CD4-positive, alpha-beta memory T cell (primary cell): ENCODE measurements around the gene ORM2. TPM values are rescaled to one million over a fixed set of nuclear protein-coding genes. Genes with fewer than 3 reads are reported as not detected.

Experiments
- CTCF ChIA-PET: fragments of 350-600 bp; sonication (Branson Sonifier 250); formaldehyde crosslinking; loops from one replicate; lab custom pipeline; 2021; ENCODE audit warnings: inconsistent platforms; ENCODE audit not compliant: partially characterized antibody; lab: Charles Lee
- POLR2A ChIA-PET: fragments of 350-600 bp; sonication (Branson Sonifier 250); formaldehyde crosslinking; loops from one replicate; lab custom pipeline; 2021; ENCODE audit not compliant: partially characterized antibody; lab: Charles Lee
- DNase-seq, 5 donors: peaks; one replicate each; pipeline versions ENCODE4 v3.0.0 to v3.0.0-alpha.2; 2020 to 2022; ENCODE audit warnings: mixed read lengths in 1 of 5
- H3K27ac ChIP-seq: one replicate; pipeline ENCODE4 v1.7.0; 2013; ENCODE audit warnings: low read depth, low read length
- H3K27me3 ChIP-seq: 2 replicates; pipeline ENCODE4 v1.7.0; 2013; ENCODE audit warnings: mild to moderate bottlenecking, low read length, moderate library complexity; ENCODE audit not compliant: insufficient read depth
- H3K36me3 ChIP-seq: 2 replicates; pipeline ENCODE4 v1.7.0; 2013; ENCODE audit warnings: mild to moderate bottlenecking, low read length, moderate library complexity; ENCODE audit not compliant: insufficient read depth
- H3K4me1 ChIP-seq: 2 replicates; pipeline ENCODE4 v1.7.0; 2013; ENCODE audit warnings: mild to moderate bottlenecking, low read length, moderate library complexity; ENCODE audit not compliant: insufficient read depth
- H3K4me3 ChIP-seq, 2 donors: one replicate each; pipeline ENCODE4 v1.7.0; 2013; ENCODE audit warnings: low read length in 2 of 2, mild to moderate bottlenecking in 1 of 2
- H3K9me3 ChIP-seq, 2 donors: one replicate each; pipeline ENCODE4 v1.7.0; 2013; ENCODE audit warnings: low read length in 2 of 2, control low read depth in 1 of 2; ENCODE audit not compliant: control insufficient read depth in 1 of 2
- H3K27ac Mint-ChIP-seq, 7 donors: one replicate each; pipeline ENCODE4 v1.8.0; 2020 to 2021; ENCODE audit warnings: mixed read lengths in 7 of 7, mild to moderate bottlenecking in 6 of 7, inconsistent platforms in 3 of 7, moderate library complexity in 3 of 7
- H3K27me3 Mint-ChIP-seq, 2 donors: one replicate each; pipeline ENCODE4 v1.8.0; 2020 to 2021; ENCODE audit warnings: mixed read lengths in 2 of 2
- H3K36me3 Mint-ChIP-seq, 2 donors: one replicate each; pipeline ENCODE4 v1.8.0; 2020 to 2021; ENCODE audit warnings: mixed read lengths in 2 of 2, inconsistent platforms in 1 of 2, mild to moderate bottlenecking in 1 of 2
- H3K4me1 Mint-ChIP-seq, 4 donors: one replicate each; pipeline ENCODE4 v1.8.0; 2020 to 2021; ENCODE audit warnings: mixed read lengths in 4 of 4, mild to moderate bottlenecking in 1 of 4
- H3K4me3 Mint-ChIP-seq, 8 donors: one replicate each; pipeline ENCODE4 v1.8.0; 2020 to 2021; ENCODE audit warnings: mixed read lengths in 8 of 8, mild to moderate bottlenecking in 7 of 8, moderate library complexity in 6 of 8, inconsistent platforms in 3 of 8
- H3K9me3 Mint-ChIP-seq, 8 donors: one replicate each; pipeline ENCODE4 v1.8.0; 2020 to 2021; ENCODE audit warnings: mixed read lengths in 8 of 8, mild to moderate bottlenecking in 5 of 8, inconsistent platforms in 3 of 8, moderate library complexity in 1 of 8
- intact Hi-C: fragments of 100-400 bp; cut with micrococcal nuclease; formaldehyde crosslinking; loops from one replicate; pipeline ENCODE4 v1.15.1; 2023
- polyA plus RNA-seq, 2 donors: library from polyadenylated mRNA; unstranded; fragments of 300-500 nt; fragmentation: Illumina TruSeq; gene quantifications; one replicate each; pipeline ENCODE4 v1.2.3, GENCODE V29; 2021
- total RNA-seq, 2 experiments: library from RNA; stranded (reverse); gene quantifications; one replicate each; pipeline ENCODE4 v1.2.3, GENCODE V29; 2021

Gene ORM2
- total and polyA plus RNA-seq, 4 experiments from 2014 or later, result not detected

DNA sequence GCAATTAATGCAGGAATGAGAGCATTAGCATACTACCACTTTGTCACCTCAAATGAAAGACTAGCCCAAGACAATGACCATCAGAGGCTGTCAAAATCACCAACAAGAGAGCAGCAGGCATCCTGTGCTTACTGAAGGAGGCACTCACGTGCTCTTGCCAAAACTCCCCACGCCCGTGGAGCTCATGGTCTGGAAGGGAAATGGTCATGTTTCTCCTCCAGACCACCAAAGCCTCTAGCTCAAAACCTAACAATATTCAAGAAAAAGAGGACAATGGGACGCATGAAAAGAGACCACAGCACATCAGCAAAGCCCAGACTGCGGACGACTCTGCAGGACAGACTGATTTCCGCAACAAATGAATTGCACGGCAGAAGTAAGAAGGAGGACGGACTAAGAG, 45.3 kb downstream of the ORM2 start:
- Histone ChIP-seq H3K4me3 (no peak overlapping the region), H3K9me3 (no peaks in the 10 kb centered on the region), H3K36me3 (peaks cover 62% of the 10 kb centered on the region), H3K27ac (peak overlapping the region; percentile 79), H3K4me1 (peaks cover 97% of the 10 kb centered on the region), H3K27me3 (no peaks in the 10 kb centered on the region)
- intact Hi-C loops, result no loop called here
- Mint-ChIP-seq H3K4me1 (peaks cover 62 to 97% (median 82%) of the 10 kb centered on the region in 4 donors), H3K9me3 (peaks cover 0 to 2% (median 0%) of the 10 kb centered on the region in 8 donors), H3K27me3 (no peaks in the 10 kb centered on the region), H3K27ac (peak overlapping the region; percentile 78 to 99 (median 96)), H3K36me3 (peaks cover 71 to 81% of the 10 kb centered on the region in 2 donors), H3K4me3 (peak overlapping the region; percentile 1 to 81 (median 64))
- ChIA-PET POLR2A (interaction anchor here (37.6 kb wide), 1 partner anchor 18 kb away, joined by 1614 read pairs; the partner anchor contains the start of gene AKNA), CTCF (interaction anchor here (0.9 to 4.9 kb wide), 4 partner anchors 10 to 31 kb away, joined by 3 to 85 read pairs (median 4); partner anchors contain the start of gene AKNA)
- DNase-seq, result no peak

DNA sequence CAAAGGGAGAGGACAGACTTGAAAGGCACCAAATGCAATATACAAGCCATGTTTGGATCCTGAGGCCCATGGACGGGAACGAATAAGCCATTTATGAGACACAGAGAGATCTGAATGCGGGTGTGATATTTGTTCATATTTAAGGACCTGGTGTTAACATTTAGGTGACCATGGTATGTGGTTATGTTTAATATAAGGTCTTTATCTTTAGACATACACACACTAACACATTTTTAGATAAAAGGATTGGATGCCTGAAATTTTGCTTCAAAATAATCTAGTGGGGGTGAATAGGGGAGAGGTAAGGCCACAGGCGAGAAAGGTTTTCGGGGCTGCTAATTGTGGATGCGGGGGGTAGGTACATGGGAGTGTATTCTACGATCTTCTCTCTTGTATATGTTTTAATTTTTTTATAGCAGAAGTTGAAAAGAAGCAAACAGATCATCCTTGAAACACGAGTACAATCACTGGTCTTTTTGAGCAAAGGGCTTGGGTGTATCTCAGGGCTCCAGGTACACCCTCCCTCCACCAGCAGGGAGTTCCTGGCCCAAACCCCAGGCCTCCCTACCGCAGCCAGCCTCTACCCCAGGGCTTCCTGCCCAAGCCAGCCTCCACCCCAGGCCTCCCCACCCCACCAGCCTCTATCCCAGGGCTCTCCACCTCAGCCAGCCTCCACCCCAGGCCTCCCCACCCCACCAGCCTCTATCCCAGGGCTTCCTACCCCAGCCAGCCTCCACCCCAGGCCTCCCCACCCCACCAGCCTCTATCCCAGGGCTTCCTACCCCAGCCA, 45.9 kb downstream of the ORM2 start:
- DNase-seq, result no peak
- H3K27ac ChIP-seq, result peak overlapping the region; percentile 79

DNA sequence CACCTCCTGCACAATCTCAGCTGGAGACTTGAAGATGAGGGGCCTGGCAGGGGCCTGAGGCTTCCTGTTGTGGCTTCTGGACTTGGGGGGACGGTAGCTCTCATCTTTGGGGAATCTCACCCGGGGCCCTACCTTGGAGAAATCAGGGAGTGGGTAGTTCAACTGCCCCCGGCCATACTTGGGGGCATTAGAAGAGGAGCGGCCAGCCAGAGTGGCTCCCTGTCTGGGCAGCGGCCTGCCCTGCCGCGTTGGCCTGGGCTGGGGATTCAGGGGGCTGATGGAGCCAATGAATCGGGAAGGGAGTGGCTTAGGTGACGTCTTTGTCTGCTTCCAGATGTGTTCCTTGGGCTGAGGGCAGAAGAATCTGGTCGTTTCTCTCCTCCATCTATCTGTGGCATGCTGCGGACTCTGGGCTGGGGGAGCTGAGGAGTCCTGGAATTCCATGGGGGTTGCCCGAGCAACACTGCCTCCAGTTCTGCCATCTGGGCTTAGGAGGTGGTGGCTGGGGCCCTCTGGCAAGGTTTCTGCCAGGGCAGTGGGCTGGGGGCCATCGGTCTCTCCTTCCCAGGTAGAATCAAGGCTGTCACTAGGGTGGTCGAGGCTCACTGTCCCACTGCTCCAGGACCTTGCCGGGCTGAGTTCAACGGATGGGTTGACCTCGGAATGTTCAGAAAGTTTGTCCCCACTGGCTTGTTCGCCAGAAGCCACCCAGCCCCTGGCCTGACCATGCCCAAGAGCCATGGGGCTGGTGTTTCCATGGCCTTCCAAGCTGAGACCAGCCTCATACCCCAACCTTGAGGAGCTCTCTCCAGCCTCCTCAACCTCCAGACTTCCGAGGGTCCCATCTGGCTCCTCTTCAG, 47.1 kb downstream of the ORM2 start:
- CTCF ChIA-PET, result interaction anchor here (1.0 to 1.5 kb wide), 4 partner anchors 8 to 37 kb away, joined by 4 to 8 read pairs (median 5); no protein-coding TSS in a partner anchor
- no peaks in the 10 kb centered on the region for H3K27me3 ChIP-seq
- no peak overlapping the region for H3K4me3 ChIP-seq
- peak overlapping the region; percentile 83 to 97 (median 94) for H3K27ac Mint-ChIP-seq
- intact Hi-C loops, result no loop called here
- no peaks in the 10 kb centered on the region for H3K27me3 Mint-ChIP-seq
- H3K27ac ChIP-seq, result peak overlapping the region; percentile 60
- H3K4me1 Mint-ChIP-seq, result peaks cover 58 to 95% (median 78%) of the 10 kb centered on the region in 4 donors
- no peaks in the 10 kb centered on the region for H3K9me3 ChIP-seq
- DNase-seq, result no peak
- peak overlapping the region in 4 of 8 donors; percentile 24 to 69 (median 40) for H3K4me3 Mint-ChIP-seq
- POLR2A ChIA-PET, result interaction anchor here (0.7 to 2.8 kb wide), 9 partner anchors 11 to 36 kb away, joined by 3 to 75 read pairs (median 3); partner anchors contain the start of gene AKNA
- peaks cover 71 to 83% of the 10 kb centered on the region in 2 donors for H3K36me3 Mint-ChIP-seq
- peaks cover 60% of the 10 kb centered on the region for H3K36me3 ChIP-seq
- peaks cover 97% of the 10 kb centered on the region for H3K4me1 ChIP-seq
- H3K9me3 Mint-ChIP-seq, result peaks cover 0 to 2% (median 0%) of the 10 kb centered on the region in 8 donors

More for the DNA sequence above, 45.9 kb downstream of the ORM2 start:
- Histone ChIP-seq H3K4me1 (peaks cover 97% of the 10 kb centered on the region), H3K36me3 (peaks cover 65% of the 10 kb centered on the region), H3K4me3 (no peak overlapping the region), H3K9me3 (no peaks in the 10 kb centered on the region), H3K27me3 (no peaks in the 10 kb centered on the region)
- POLR2A ChIA-PET, result interaction anchor here (1.1 to 37.6 kb wide), 5 partner anchors 9 to 31 kb away, joined by 3 to 1614 read pairs (median 25); partner anchors contain the start of gene AKNA
- H3K27me3 Mint-ChIP-seq, result no peaks in the 10 kb centered on the region
- peak overlapping the region; percentile 1 to 81 (median 64) for H3K4me3 Mint-ChIP-seq
- CTCF ChIA-PET, result interaction anchor here (0.9 to 4.9 kb wide), 4 partner anchors 9 to 30 kb away, joined by 3 to 85 read pairs (median 4); partner anchors contain the start of gene AKNA
- peak overlapping the region; percentile 78 to 99 (median 96) for H3K27ac Mint-ChIP-seq
- H3K36me3 Mint-ChIP-seq, result peaks cover 75 to 84% of the 10 kb centered on the region in 2 donors
- peaks cover 0 to 2% (median 0%) of the 10 kb centered on the region in 8 donors for H3K9me3 Mint-ChIP-seq
- intact Hi-C loops, result no loop called here
- peaks cover 65 to 96% (median 81%) of the 10 kb centered on the region in 4 donors for H3K4me1 Mint-ChIP-seq

DNA sequence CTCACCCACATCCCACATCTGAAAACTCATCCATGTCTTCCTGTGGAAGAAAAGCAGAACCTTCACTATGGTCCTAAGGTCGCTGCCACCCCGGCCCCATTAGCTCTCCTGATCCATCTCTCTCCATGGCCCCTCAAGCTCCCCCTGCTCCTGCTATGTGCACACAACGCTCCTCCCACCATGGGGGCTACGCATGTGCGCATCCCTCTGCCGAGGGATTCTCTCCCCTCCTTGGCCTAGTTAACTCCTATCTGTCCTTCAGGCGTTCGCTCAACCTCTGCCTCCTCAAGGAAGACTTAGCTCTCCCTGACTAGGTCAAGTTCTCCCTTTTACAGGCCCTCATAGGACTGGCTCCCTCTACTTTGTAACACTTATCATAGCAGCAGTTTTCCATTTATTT, 48.3 kb downstream of the ORM2 start:
- no peaks in the 10 kb centered on the region for H3K27me3 ChIP-seq
- H3K27ac ChIP-seq, result peak overlapping the region; percentile 60
- Mint-ChIP-seq H3K27ac (peak overlapping the region; percentile 84 to 97 (median 94)), H3K4me3 (peak overlapping the region in 7 of 8 donors; percentile 36 to 72 (median 54)), H3K9me3 (peaks cover 0 to 2% (median 0%) of the 10 kb centered on the region in 8 donors), H3K36me3 (peaks cover 77 to 84% of the 10 kb centered on the region in 2 donors), H3K27me3 (no peaks in the 10 kb centered on the region), H3K4me1 (peaks cover 61 to 95% (median 79%) of the 10 kb centered on the region in 4 donors)
- peaks cover 60% of the 10 kb centered on the region for H3K36me3 ChIP-seq
- no peak for DNase-seq
- peaks cover 97% of the 10 kb centered on the region for H3K4me1 ChIP-seq
- no peaks in the 10 kb centered on the region for H3K9me3 ChIP-seq
- POLR2A ChIA-PET, result interaction anchor here (0.8 to 2.8 kb wide), 4 partner anchors 10 to 23 kb away, joined by 3 to 75 read pairs (median 14); partner anchors contain the start of gene AKNA
- CTCF ChIA-PET, result interaction anchor here (1.1 to 1.5 kb wide), 4 partner anchors 8 to 38 kb away, joined by 4 to 8 read pairs (median 4); no protein-coding TSS in a partner anchor
- H3K4me3 ChIP-seq, result no peak overlapping the region
- intact Hi-C loops, result no loop called here

DNA sequence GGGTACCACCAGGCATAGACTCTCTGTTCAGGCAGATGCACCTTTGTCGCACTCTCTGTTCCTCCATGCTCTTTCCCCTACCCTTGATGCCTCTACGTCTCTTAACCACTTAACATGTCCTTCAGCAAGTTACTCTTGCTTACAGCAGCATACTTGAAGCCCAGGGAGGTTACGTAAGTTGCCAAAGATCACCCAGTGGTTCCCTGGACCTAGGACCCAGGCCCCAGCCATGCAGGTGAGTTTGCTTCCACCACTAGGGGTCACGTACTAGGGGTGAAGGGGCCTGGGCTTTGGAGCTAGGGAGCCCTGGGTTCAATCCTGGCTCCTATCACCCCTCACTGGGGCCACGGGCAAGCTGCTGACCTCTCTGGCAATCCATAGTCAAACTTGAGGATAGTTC, 49.2 kb downstream of the ORM2 start:
- Histone ChIP-seq H3K27me3 (no peaks in the 10 kb centered on the region), H3K27ac (peak overlapping the region; percentile 60), H3K9me3 (no peaks in the 10 kb centered on the region), H3K4me1 (peaks cover 97% of the 10 kb centered on the region), H3K4me3 (no peak overlapping the region), H3K36me3 (peaks cover 55% of the 10 kb centered on the region)
- Mint-ChIP-seq H3K4me1 (peaks cover 61 to 95% (median 80%) of the 10 kb centered on the region in 4 donors), H3K27me3 (no peaks in the 10 kb centered on the region), H3K36me3 (peaks cover 78 to 88% of the 10 kb centered on the region in 2 donors), H3K27ac (peak overlapping the region; percentile 84 to 97 (median 94)), H3K9me3 (peaks cover 0 to 2% (median 0%) of the 10 kb centered on the region in 8 donors), H3K4me3 (peak overlapping the region in 6 of 8 donors; percentile 47 to 74 (median 70))
- POLR2A ChIA-PET, result interaction anchor here (1.4 to 29.4 kb wide), 3 partner anchors 9 to 22 kb away, joined by 4 to 1614 read pairs (median 13); partner anchors contain the start of gene AKNA
- intact Hi-C loops, result no loop called here
- DNase-seq, result no peak
- CTCF ChIA-PET, result interaction anchor here (0.8 to 1.4 kb wide), 5 partner anchors 8 to 275 kb away, joined by 3 to 5 read pairs (median 3); no protein-coding TSS in a partner anchor
